CD4-positive, alpha-beta T cell (primary cell): ENCODE results near the gene FGFR4. TPM values are rescaled to one million over a fixed set of nuclear protein-coding genes. Genes with fewer than 3 reads are reported as not detected.

Experiments used
- ATAC-seq: fragments of 200-7000 bp; cut with Tn5 transposase; one replicate; pipeline ENCODE4 v1.10.0; 2022; ENCODE audit warnings: mild to moderate bottlenecking; ENCODE audit not compliant: poor library complexity
- CTCF ChIA-PET: fragments of 350-600 bp; sonication (Branson Sonifier 250); formaldehyde crosslinking; loops from one replicate; lab custom pipeline; 2021; ENCODE audit warnings: antibody characterized with exemption, inconsistent platforms; lab: Charles Lee
- POLR2A ChIA-PET: fragments of 350-600 bp; sonication (Branson Sonifier 250); formaldehyde crosslinking; loops from one replicate; lab custom pipeline; 2021; ENCODE audit warnings: antibody characterized with exemption, inconsistent platforms; lab: Charles Lee
- DNase-seq, 14 experiments: peaks; one replicate each; pipeline ENCODE4 v3.0.0-alpha.2; 2013 to 2020; ENCODE audit warnings: mixed read lengths in 2 of 14
- H3K27ac ChIP-seq, 2 donors: one replicate each; pipeline versions ENCODE4 v1.5.1 to v1.7.0; 2013; ENCODE audit warnings: low read length in 2 of 2, low read depth in 1 of 2, mild to moderate bottlenecking in 1 of 2
- H3K27me3 ChIP-seq, 2 experiments: 1 replicate in 1 of 2; 2 replicates in 1 of 2; pipeline versions ENCODE4 v1.6.1 to v1.7.0; 2013; ENCODE audit warnings: low read length in 2 of 2, control low read depth in 1 of 2, mild to moderate bottlenecking in 1 of 2, moderate library complexity in 1 of 2; ENCODE audit not compliant: insufficient read depth in 2 of 2, control insufficient read depth in 1 of 2
- H3K36me3 ChIP-seq: one replicate; pipeline ENCODE4 v1.6.1; 2013; ENCODE audit warnings: low read length, control low read depth; ENCODE audit not compliant: insufficient read depth
- H3K4me1 ChIP-seq: one replicate; pipeline ENCODE4 v1.6.1; 2013; ENCODE audit warnings: low read length, control low read depth; ENCODE audit not compliant: insufficient read depth
- H3K4me3 ChIP-seq: one replicate; pipeline ENCODE4 v1.5.1; 2013; ENCODE audit warnings: mild to moderate bottlenecking, low read length, moderate library complexity
- H3K9me3 ChIP-seq, 2 experiments: 1 replicate in 1 of 2; 2 replicates in 1 of 2; pipeline versions ENCODE4 v1.6.1 to v1.7.0; 2013; ENCODE audit warnings: low read length in 2 of 2, mild to moderate bottlenecking in 2 of 2, control low read depth in 1 of 2, moderate library complexity in 1 of 2; ENCODE audit not compliant: control insufficient read depth in 1 of 2, insufficient read depth in 1 of 2
- H3K27ac Mint-ChIP-seq: one replicate; pipeline ENCODE4 v1.8.0; 2020; ENCODE audit warnings: mixed read lengths
- H3K27me3 Mint-ChIP-seq: one replicate; pipeline ENCODE4 v1.8.0; 2021; ENCODE audit warnings: mixed read lengths
- H3K36me3 Mint-ChIP-seq: one replicate; pipeline ENCODE4 v1.8.0; 2021; ENCODE audit warnings: low read depth, mixed read lengths
- H3K4me1 Mint-ChIP-seq: one replicate; pipeline ENCODE4 v1.8.0; 2021; ENCODE audit warnings: low read depth, mixed read lengths
- H3K4me3 Mint-ChIP-seq: one replicate; pipeline ENCODE4 v1.8.0; 2020; ENCODE audit warnings: mild to moderate bottlenecking, mixed read lengths
- H3K9me3 Mint-ChIP-seq: one replicate; pipeline ENCODE4 v1.8.0; 2020; ENCODE audit warnings: mixed read lengths
- CTCF ChIP-seq: fragments of 200-600 bp; IDR thresholded peaks from one replicate; pipeline ENCODE4 v1.8.0; 2022; ENCODE audit warnings: antibody characterized with exemption, mild to moderate bottlenecking
- intact Hi-C, 2 experiments: fragments of 100-400 bp; cut with DNase I in 1 of 2; cut with micrococcal nuclease in 1 of 2; formaldehyde crosslinking; loops; one replicate each; pipeline versions ENCODE4 v1.15.1 to v1.9.0; 2023 to 2025; cut with DNase I, micrococcal nuclease
- total RNA-seq, 174 experiments: library from RNA in 2 of 174; stranded (reverse) in 2 of 174; gene quantifications; one replicate each; pipeline ENCODE4 v1.2.3 and lab custom pipeline; 2021 to 2026

FGFR4 gene
- total RNA-seq, 2 experiments from 2014 or later: 2.8 to 3.1 TPM

DNA sequence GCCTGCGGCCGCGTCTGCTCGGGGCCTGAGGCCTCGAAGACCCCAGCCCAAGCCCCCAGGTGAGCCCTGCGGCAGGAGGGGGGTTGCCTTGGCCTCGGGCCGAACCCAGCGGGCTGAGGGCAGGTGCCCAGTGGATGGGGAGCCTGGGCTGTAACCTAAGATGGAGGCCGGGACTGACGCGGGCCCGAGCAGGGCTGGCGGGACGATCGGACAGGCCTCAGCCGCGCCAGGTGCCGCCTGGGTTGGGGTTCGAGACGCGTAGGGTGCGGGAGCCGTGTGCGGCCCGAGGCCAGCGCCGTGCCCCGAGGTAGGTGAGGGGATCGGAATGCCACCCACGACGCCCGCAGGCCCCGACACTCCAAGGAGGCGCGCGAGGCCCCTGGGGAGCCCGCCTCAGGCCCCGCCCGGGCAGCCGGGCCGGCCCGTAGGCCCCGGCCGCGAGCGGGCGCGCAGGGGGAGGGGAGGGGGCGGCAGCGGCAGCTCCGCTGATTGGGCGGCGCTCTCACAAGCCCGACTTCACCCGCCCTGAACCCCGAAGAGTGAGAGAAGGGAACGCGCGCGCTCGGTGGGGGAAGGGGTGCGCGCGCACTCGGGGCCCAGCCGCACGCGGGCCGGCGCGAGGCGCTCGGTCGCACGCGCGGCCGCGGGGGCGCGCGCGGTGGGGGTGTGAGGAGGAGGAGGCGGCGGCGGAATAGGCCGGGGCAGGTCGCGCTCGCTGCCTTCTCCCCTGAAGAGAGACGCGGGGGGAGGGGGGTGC lies 46.6 kb downstream of the FGFR4 start, which contains the start of gene NSD1:
NSD1 (plus strand) TSS at position 678 of the 757 bp plus-strand sequence. CDS start 1,331 bp downstream, outside the sequence.
- intact Hi-C loops: loop anchor here (1.0 to 10.0 kb wide), 6 partner anchors 19 to 1494 kb away; partner anchors contain the start of genes CLK4 (in 1 of the 2), LMAN2 (in 1 of the 2), PRELID1 (in 1 of the 2) and RAB24 (in 1 of the 2)
- DNase-seq (peak; percentile 83 to 97 (median 90)), ATAC-seq (peak; percentile 71)
- Mint-ChIP-seq H3K4me3 (peak within 1 kb of the TSS; percentile 90), H3K27me3 (no peaks in the 10 kb centered on the region), H3K4me1 (peaks cover 67% of the 10 kb centered on the region), H3K36me3 (peaks cover 45% of the 10 kb centered on the region), H3K9me3 (no peaks in the 10 kb centered on the region), H3K27ac (peak within 1 kb of the TSS; percentile 97)
- ChIA-PET CTCF (interaction anchor here (1.0 to 3.1 kb wide), 2 partner anchors 9 to 19 kb away, joined by 3 to 12 read pairs; no protein-coding TSS in a partner anchor), POLR2A (interaction anchor here (0.6 to 4.1 kb wide), 20 partner anchors 9 to 1655 kb away, joined by 3 to 31 read pairs (median 5); partner anchors contain the start of genes FAF2, FGFR4, GRK6 and KIAA1191)
- Histone ChIP-seq H3K36me3 (peaks cover 30% of the 10 kb centered on the region), H3K9me3 (no peaks in the 10 kb centered on the region), H3K27me3 (no peaks in the 10 kb centered on the region), H3K4me3 (peak within 1 kb of the TSS; percentile 65), H3K4me1 (peaks cover 54% of the 10 kb centered on the region), H3K27ac (peak within 1 kb of the TSS; percentile 71 to 76)
- TF ChIP-seq CTCF: no peak

DNA sequence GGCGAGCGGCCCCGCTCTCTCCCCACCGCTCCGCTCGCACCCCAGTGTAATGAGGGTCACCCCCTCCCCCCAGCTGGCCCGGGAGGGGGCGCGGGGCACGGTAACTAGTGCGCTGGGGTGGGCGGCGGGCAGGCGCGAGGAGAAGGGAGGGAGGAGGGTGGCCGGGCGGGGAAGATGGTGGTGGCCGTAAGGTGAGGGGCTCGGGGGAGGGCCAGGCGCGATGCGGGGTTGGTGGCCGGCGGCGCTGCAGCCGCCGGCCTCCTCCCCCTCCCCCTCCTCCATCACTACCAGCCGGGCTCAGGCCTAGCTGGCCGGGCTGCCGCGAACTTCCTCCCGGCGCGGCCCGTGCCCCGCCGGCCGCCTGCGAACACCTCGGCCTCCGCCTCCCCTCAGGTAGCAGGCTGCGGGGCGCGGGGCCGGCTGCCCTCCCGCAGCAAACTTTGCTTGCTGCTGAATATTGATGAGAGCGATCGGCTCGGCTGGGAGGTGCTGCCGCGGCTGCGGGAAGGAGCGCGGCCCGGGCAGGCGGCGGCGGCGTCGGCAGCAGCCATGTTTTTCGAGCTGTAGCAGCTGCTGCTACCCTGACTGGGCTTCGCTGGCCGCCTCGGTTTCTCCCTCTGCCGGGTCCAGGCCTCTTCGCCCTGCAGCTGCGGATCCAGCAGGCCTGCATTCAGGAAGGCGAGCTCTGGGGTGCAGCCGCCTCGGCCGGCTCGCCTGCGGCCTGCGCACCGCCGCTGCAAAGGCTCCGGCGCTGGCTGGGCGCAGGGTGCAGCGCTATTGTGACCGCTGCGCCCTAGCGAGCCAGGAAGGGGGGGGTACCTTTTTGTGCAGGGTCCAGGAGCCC lies 47.4 kb downstream of the FGFR4 start:
- no peaks in the 10 kb centered on the region for H3K27me3 Mint-ChIP-seq
- peak overlapping the region; percentile 65 for H3K4me3 ChIP-seq
- intact Hi-C loops: loop anchor here (1.0 to 10.0 kb wide), 6 partner anchors 20 to 1493 kb away; partner anchors contain the start of genes CLK4 (in 1 of the 2), LMAN2 (in 1 of the 2), PRELID1 (in 1 of the 2) and RAB24 (in 1 of the 2)
- peak overlapping the region; percentile 90 for H3K4me3 Mint-ChIP-seq
- H3K27ac ChIP-seq: peak overlapping the region; percentile 40 to 65
- H3K9me3 ChIP-seq: no peaks in the 10 kb centered on the region
- H3K9me3 Mint-ChIP-seq: no peaks in the 10 kb centered on the region
- peaks cover 30% of the 10 kb centered on the region for H3K36me3 ChIP-seq
- peaks cover 46% of the 10 kb centered on the region for H3K36me3 Mint-ChIP-seq
- peaks cover 59% of the 10 kb centered on the region for H3K4me1 Mint-ChIP-seq
- ChIA-PET POLR2A (interaction anchor here (0.7 to 4.1 kb wide), 21 partner anchors 10 to 686 kb away, joined by 3 to 31 read pairs (median 4); partner anchors contain the start of genes FAF2, FGFR4, GRK6 and PDLIM7), CTCF (interaction anchor here (3.1 kb wide), 1 partner anchor 20 kb away, joined by 12 read pairs; no protein-coding TSS in a partner anchor)
- H3K27ac Mint-ChIP-seq: peak overlapping the region; percentile 97
- peaks cover 51% of the 10 kb centered on the region for H3K4me1 ChIP-seq
- ATAC-seq: peak; percentile 19
- DNase-seq: peak in 13 of 14 experiments; percentile 27 to 76 (median 41)
- no peaks in the 10 kb centered on the region for H3K27me3 ChIP-seq
- TF ChIP-seq CTCF: no peak
